ENCODE results near the gene TESK1. TPM values are rescaled to one million over a fixed set of nuclear protein-coding genes. Genes with fewer than 3 reads are reported as not detected.
"Not testable (repeated sequence)": the region's sequence is repeated elsewhere in the genome, so short reads cannot be mapped to it uniquely, and the experiment has no call there.

The TESK1 gene
- total RNA-seq, 6 donors from 2014 or later: 36.9 to 61.9 (median 43.6) TPM

- no peaks in the 10 kb centered on the region for H3K27me3 ChIP-seq
- H3K4me1 ChIP-seq: no peaks in the 10 kb centered on the region
- no peak overlapping the region for H3K27ac ChIP-seq
- peaks cover 0 to 11% (median 8%) of the 10 kb centered on the region in 4 donors for H3K9me3 ChIP-seq
- TF ChIP-seq CTCF (IDR thresholded peaks at IDR 0.05): no peak
- TF ChIP-seq EP300 (IDR thresholded peaks at IDR 0.05): no peak
- TF ChIP-seq POLR2A (IDR thresholded peaks at IDR 0.05): no peak
- TF ChIP-seq POLR2AphosphoS5 (IDR thresholded peaks at IDR 0.05): no peak
- ATAC-seq (ENCODE audit: low FRiP score in 2 of 2) (no peak), DNase-seq (no peak)
- H3K36me3 ChIP-seq: no peaks in the 10 kb centered on the region
- no peak overlapping the region for H3K4me3 ChIP-seq
- WGBS, 2 donors: 90 to 93% methylated on average over 5 of the region's 5 CpGs
These were observed 27.6 kb upstream of the TESK1 start for GRCh38 chr9:35577486-35577885.

- TF ChIP-seq POLR2AphosphoS5 (IDR thresholded peaks at IDR 0.05) (no peak), EP300 (IDR thresholded peaks at IDR 0.05) (no peak), POLR2A (IDR thresholded peaks at IDR 0.05) (no peak), CTCF (IDR thresholded peaks at IDR 0.05) (no peak)
- no peak for DNase-seq
- WGBS, 2 donors: 83 to 91% methylated on average over 1 of the region's 1 CpG
- Histone ChIP-seq H3K27ac (no peak overlapping the region), H3K4me3 (no peak overlapping the region), H3K27me3 (no peaks in the 10 kb centered on the region), H3K36me3 (no peaks in the 10 kb centered on the region), H3K9me3 (peaks cover 0 to 11% (median 8%) of the 10 kb centered on the region in 4 donors), H3K4me1 (no peaks in the 10 kb centered on the region)
- ATAC-seq (ENCODE audit: low FRiP score in 2 of 2): no peak
These were observed 25.9 kb upstream of the TESK1 start for GRCh38 chr9:35579130-35579529.

DNA sequence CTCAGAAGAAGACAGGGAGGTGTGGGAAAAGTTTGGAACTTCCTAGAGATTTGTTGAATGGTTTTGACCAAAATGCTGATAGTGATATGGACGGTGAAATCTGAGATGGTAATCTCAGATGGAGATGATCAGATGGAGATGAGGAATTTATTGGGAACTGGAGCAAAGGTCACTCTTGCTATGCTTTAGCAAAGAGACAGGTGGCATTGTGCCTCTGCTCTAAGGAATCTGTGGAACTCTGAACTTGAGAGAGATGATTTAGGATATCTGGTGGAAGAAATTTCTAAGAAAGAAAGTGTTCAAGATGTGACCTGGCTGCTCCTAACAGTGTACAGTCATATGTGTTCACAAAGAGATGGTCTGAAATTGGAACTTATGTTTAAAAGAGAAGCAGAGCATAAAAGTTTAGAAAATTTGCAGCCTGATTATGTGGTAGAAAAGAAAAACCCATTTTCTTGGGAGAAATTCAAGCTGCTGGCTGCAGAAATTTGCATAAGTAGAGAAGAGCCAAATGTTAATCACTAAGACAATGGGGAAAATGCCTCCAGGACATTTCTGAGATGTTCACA lies 25.3 kb upstream of the TESK1 start:
- 88 to 96% methylated on average over 1 of the region's 1 CpG for WGBS, 2 donors
- not testable (repeated sequence) for H3K4me3 ChIP-seq; ATAC-seq (ENCODE audit: low FRiP score in 2 of 2); H3K27me3 ChIP-seq; DNase-seq; H3K4me1 ChIP-seq; H3K36me3 ChIP-seq; H3K27ac ChIP-seq
- peaks cover 0 to 11% (median 8%) of the 10 kb centered on the region in 4 donors for H3K9me3 ChIP-seq

DNA sequence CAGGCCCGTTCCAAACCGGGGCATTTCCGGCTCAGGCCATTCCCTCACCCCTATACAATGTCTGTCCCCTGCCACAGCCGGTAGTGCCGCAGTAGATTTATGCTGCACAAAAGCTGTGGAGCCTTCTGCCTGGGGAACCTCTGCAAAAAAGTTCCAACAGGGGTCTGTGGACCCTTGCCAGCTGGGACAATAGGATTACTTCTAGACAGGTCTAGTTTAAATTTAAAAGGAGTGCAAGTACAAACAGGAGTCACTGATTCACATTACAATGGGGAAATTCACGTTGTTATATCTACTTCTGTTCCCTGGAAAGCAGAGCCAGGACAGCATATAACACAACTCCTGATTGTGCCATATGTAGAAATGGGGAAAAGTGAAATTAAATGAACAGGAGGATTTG lies 21.5 kb upstream of the TESK1 start:
- DNase-seq: not testable (repeated sequence)

GRCh38 chr9:35584681-35585080 lies 20.4 kb upstream of the TESK1 start:
- not testable (repeated sequence) for ATAC-seq (ENCODE audit: low FRiP score in 2 of 2); H3K27me3 ChIP-seq; DNase-seq; H3K27ac ChIP-seq; H3K4me3 ChIP-seq; H3K4me1 ChIP-seq; H3K36me3 ChIP-seq
- 80 to 92% methylated on average over 3 of the region's 3 CpGs for WGBS, 2 donors
- peaks cover 0 to 13% (median 10%) of the 10 kb centered on the region in 4 donors for H3K9me3 ChIP-seq

More for the DNA sequence above, 21.5 kb upstream of the TESK1 start:
- not testable (repeated sequence) for H3K27ac ChIP-seq; H3K27me3 ChIP-seq; ATAC-seq (ENCODE audit: low FRiP score in 2 of 2); H3K36me3 ChIP-seq; H3K4me3 ChIP-seq; H3K4me1 ChIP-seq
- 65 to 94% methylated on average over 4 to 6 of the region's 6 CpGs for WGBS, 2 donors
- peaks cover 0 to 16% (median 12%) of the 10 kb centered on the region in 4 donors for H3K9me3 ChIP-seq

GRCh38 chr9:35588506-35588905 lies 16.6 kb upstream of the TESK1 start:
- H3K4me3 ChIP-seq; DNase-seq; H3K36me3 ChIP-seq; H3K4me1 ChIP-seq; H3K27ac ChIP-seq; ATAC-seq (ENCODE audit: low FRiP score in 2 of 2); H3K27me3 ChIP-seq: not testable (repeated sequence)
- WGBS, 2 donors: 86 to 91% methylated on average over 5 of the region's 5 CpGs
- H3K9me3 ChIP-seq: peaks cover 11 to 15% (median 13%) of the 10 kb centered on the region in 4 donors

- TF ChIP-seq CTCF (IDR thresholded peaks at IDR 0.05) (no peak), EP300 (IDR thresholded peaks at IDR 0.05) (no peak)
- DNase-seq (no peak), ATAC-seq (ENCODE audit: low FRiP score in 2 of 2) (no peak)
- H3K4me3 ChIP-seq: no peak overlapping the region
- H3K4me1 ChIP-seq: peaks cover 0 to 2% (median under 1%) of the 10 kb centered on the region in 4 donors
- H3K27ac ChIP-seq: no peak overlapping the region
- H3K9me3 ChIP-seq: peaks cover 10 to 22% (median 15%) of the 10 kb centered on the region in 4 donors
- H3K27me3 ChIP-seq: no peaks in the 10 kb centered on the region
- no peaks in the 10 kb centered on the region for H3K36me3 ChIP-seq
These were observed 11.5 kb upstream of the TESK1 start for GRCh38 chr9:35593581-35593980.

All from upper lobe of left lung (tissue), 6 donors.